H1 (cell line): ENCODE data around the gene BZW2. TPM values are rescaled to one million over a fixed set of nuclear protein-coding genes. Genes with fewer than 3 reads are reported as not detected.

ENCODE experiments used
- CTCF ChIA-PET: fragments of 300-600 bp; sonication (Branson Sonifier 250); formaldehyde crosslinking; loops from one replicate; lab custom pipeline; 2021; ENCODE audit not compliant: partially characterized antibody; lab: Charles Lee
- POLR2A ChIA-PET: fragments of 300-600 bp; sonication (Branson Sonifier 250); formaldehyde crosslinking; loops from one replicate; lab custom pipeline; 2021; ENCODE audit warnings: inconsistent platforms; ENCODE audit not compliant: partially characterized antibody; lab: Charles Lee
- DNase-seq, 2 experiments: peaks; one replicate each; pipeline versions ENCODE4 v3.0.0 to v3.0.0-alpha.2; 2010 to 2022; ENCODE audit warnings: low spot score in 2 of 2, low read depth in 1 of 2, mixed read lengths in 1 of 2
- FAIRE-seq: peaks from 2 replicates; lab custom pipeline; 2011; peaks lifted over from hg19 to GRCh38; lab: Jason Lieb, UNC
- H2AFZ ChIP-seq: 2 replicates; pipeline ENCODE4 v1.8.1; 2012; ENCODE audit warnings: low read length, inconsistent platforms
- H2AK5ac ChIP-seq: 2 replicates; pipeline ENCODE4 v1.6.1; 2013; ENCODE audit warnings: low read depth, low read length
- H2BK120ac ChIP-seq: replicated peaks from 2 replicates; pipeline ENCODE3; 2013; ENCODE audit warnings: low read depth, low read length, inconsistent platforms
- H2BK12ac ChIP-seq: 2 replicates; pipeline ENCODE4 v1.6.1; 2013; ENCODE audit warnings: low read depth, low read length
- H2BK15ac ChIP-seq: 2 replicates; pipeline ENCODE4 v1.6.1; 2013; ENCODE audit warnings: low read length
- H2BK20ac ChIP-seq: 2 replicates; pipeline ENCODE4 v1.6.1; 2013; ENCODE audit warnings: low read length
- H2BK5ac ChIP-seq: 2 replicates; pipeline ENCODE4 v1.6.1; 2013; ENCODE audit warnings: low read depth, low read length
- H3K14ac ChIP-seq: 2 replicates; pipeline ENCODE4 v1.6.1; 2013; ENCODE audit warnings: inconsistent platforms; ENCODE audit not compliant: insufficient read length
- H3K18ac ChIP-seq: 2 replicates; pipeline ENCODE4 v1.6.1; 2013; ENCODE audit warnings: low read length; ENCODE audit errors: extremely low read depth
- H3K23ac ChIP-seq: 2 replicates; pipeline ENCODE4 v1.6.1; 2013; ENCODE audit warnings: inconsistent platforms; ENCODE audit not compliant: insufficient read length
- H3K23me2 ChIP-seq: 2 replicates; pipeline ENCODE4 v1.6.1; 2013; ENCODE audit warnings: low read depth, low read length
- H3K27ac ChIP-seq: 2 replicates; pipeline ENCODE4 v1.6.1; 2011; ENCODE audit warnings: low read depth, low read length, inconsistent platforms
- H3K27me3 ChIP-seq, 4 experiments: replicated peaks in 1 of 4; 1 replicate in 1 of 4; 2 replicates in 3 of 4; pipeline versions ENCODE4 v1.6.1 to v1.8.1; 2011 to 2013; ENCODE audit warnings: low read length in 3 of 4, mild to moderate bottlenecking in 3 of 4, inconsistent platforms in 2 of 4, mixed read lengths in 2 of 4, moderate library complexity in 1 of 4; ENCODE audit not compliant: control insufficient read depth in 3 of 4, insufficient read depth in 3 of 4; ENCODE audit errors: extremely low read depth in 1 of 4
- H3K36me3 ChIP-seq, 4 experiments: 2 replicates each; pipeline versions ENCODE4 v1.6.1 to v1.8.1; 2011 to 2013; ENCODE audit warnings: mild to moderate bottlenecking in 4 of 4, low read length in 3 of 4, moderate library complexity in 2 of 4, control low read depth in 1 of 4, inconsistent platforms in 1 of 4; ENCODE audit not compliant: insufficient read depth in 4 of 4, control insufficient read depth in 2 of 4
- H3K4ac ChIP-seq: replicated peaks from 2 replicates; pipeline ENCODE3; 2013; ENCODE audit warnings: low read length, low read depth, mixed read lengths, inconsistent platforms; ENCODE audit not compliant: insufficient read length
- H3K4me1 ChIP-seq, 4 experiments: replicated peaks in 1 of 4; 1 replicate in 1 of 4; 2 replicates in 3 of 4; pipeline versions ENCODE4 v1.6.1 to v1.8.1; 2011 to 2013; ENCODE audit warnings: low read length in 3 of 4, inconsistent platforms in 2 of 4, mixed read lengths in 1 of 4; ENCODE audit not compliant: insufficient read depth in 4 of 4, control insufficient read depth in 3 of 4
- H3K4me2 ChIP-seq, 2 experiments: 2 replicates each; pipeline versions ENCODE4 v1.6.1 to v1.8.1; 2011 to 2013; ENCODE audit warnings: low read depth in 2 of 2, low read length in 2 of 2, control low read depth in 1 of 2, inconsistent platforms in 1 of 2, mild to moderate bottlenecking in 1 of 2; ENCODE audit not compliant: insufficient read depth in 1 of 2
- H3K4me3 ChIP-seq, 4 experiments: fragments of 200-600, 300-600 bp in 1 of 4; sonication (generic), shearing (Covaris generic), sonication (Bioruptor Twin) in 1 of 4; 2 replicates each; pipeline versions ENCODE4 v1.5.1 to v1.8.1; 2011 to 2016; ENCODE audit warnings: low read length in 4 of 4, low read depth in 3 of 4, control low read depth in 2 of 4, inconsistent platforms in 2 of 4, mild to moderate bottlenecking in 2 of 4, mixed read lengths in 1 of 4, moderate library complexity in 1 of 4; ENCODE audit not compliant: insufficient read depth in 2 of 4; ENCODE audit errors: extremely low read depth in 1 of 4
- H3K56ac ChIP-seq: replicated peaks from 2 replicates; pipeline ENCODE3; 2013; ENCODE audit warnings: low read depth, mild to moderate bottlenecking, mixed read lengths, low read length, inconsistent platforms; ENCODE audit not compliant: insufficient read length
- H3K79me1 ChIP-seq: 2 replicates; pipeline ENCODE4 v1.6.1; 2013; ENCODE audit warnings: low read depth, low read length, control low read depth
- H3K79me2 ChIP-seq, 2 experiments: 2 replicates each; pipeline versions ENCODE4 v1.6.1 to v1.8.1; 2012 to 2013; ENCODE audit warnings: low read length in 2 of 2, mild to moderate bottlenecking in 2 of 2, inconsistent platforms in 1 of 2; ENCODE audit not compliant: insufficient read depth in 2 of 2, control insufficient read depth in 1 of 2
- H3K9ac ChIP-seq, 4 experiments: replicated peaks in 1 of 4; 1 replicate in 1 of 4; 2 replicates in 3 of 4; pipeline versions ENCODE4 v1.6.1 to v1.8.1; 2011 to 2013; ENCODE audit warnings: low read depth in 3 of 4, low read length in 3 of 4, control low read depth in 2 of 4, mild to moderate bottlenecking in 2 of 4, moderate library complexity in 2 of 4, inconsistent platforms in 1 of 4; ENCODE audit errors: extremely low read depth in 1 of 4
- H3K9me3 ChIP-seq, 2 experiments: 2 replicates each; pipeline versions ENCODE4 v1.6.1 to v1.8.1; 2012 to 2013; ENCODE audit warnings: mild to moderate bottlenecking in 2 of 2, moderate library complexity in 2 of 2, control low read depth in 1 of 2, inconsistent platforms in 1 of 2, low read depth in 1 of 2, low read length in 1 of 2, mixed read lengths in 1 of 2; ENCODE audit not compliant: insufficient read depth in 2 of 2
- H4K20me1 ChIP-seq, 2 experiments: replicated peaks in 1 of 2; 2 replicates each; pipeline versions ENCODE3 to v1.8.1; 2011 to 2013; ENCODE audit warnings: inconsistent platforms in 2 of 2, low read length in 2 of 2, mild to moderate bottlenecking in 1 of 2; ENCODE audit not compliant: insufficient read depth in 2 of 2, control insufficient read depth in 1 of 2
- H4K5ac ChIP-seq: 2 replicates; pipeline ENCODE4 v1.6.1; 2013; ENCODE audit warnings: low read length, low read depth, mixed read lengths, inconsistent platforms; ENCODE audit not compliant: insufficient read length
- H4K8ac ChIP-seq: 2 replicates; pipeline ENCODE4 v1.8.0; 2013; ENCODE audit warnings: mild to moderate bottlenecking, moderate library complexity, low read length, inconsistent platforms; ENCODE audit not compliant: insufficient read depth; ENCODE audit errors: extremely low read depth
- H4K91ac ChIP-seq: replicated peaks from 2 replicates; pipeline ENCODE3; 2013; ENCODE audit warnings: low read length, mixed read lengths, inconsistent platforms; ENCODE audit not compliant: insufficient read length
- SP2 ChIP-seq: IDR thresholded peaks from 2 replicates; pipeline ENCODE4 v1.6.1; 2012; ENCODE audit warnings: mild to moderate bottlenecking, low read length, inconsistent platforms
- WGBS, 2 experiments: shearing (Covaris generic) in 1 of 2; methylation state at CpG; one replicate each; pipeline versions ENCODE4 v1.1.6 to v1.1.7; 2013 to 2015; ENCODE audit warnings: low lambda C conversion rate in 2 of 2, mixed read lengths in 2 of 2, inconsistent platforms in 1 of 2, low coverage in 1 of 2, missing lambda C conversion rate in 1 of 2; ENCODE audit not compliant: insufficient replicate concordance in 2 of 2, insufficient coverage in 1 of 2, insufficient read length in 1 of 2; ENCODE audit errors: extremely low coverage in 1 of 2, missing lambda C conversion rate in 1 of 2; 5-methylcytosine and 5-hydroxymethylcytosine counted together
- polyA plus RNA-seq, 7 experiments: library from polyadenylated mRNA; depleted of rRNA in 3 of 7; stranded (reverse) in 5 of 7; unstranded in 2 of 7; fragments of >200 nt in 5 of 7; fragments of 200-250 nt in 2 of 7; gene quantifications; 1 replicate in 5 of 7; 2 replicates in 1 of 7; 4 replicates in 1 of 7; pipeline versions ENCODE4 v1.2.1 to v1.2.3, GENCODE V29; 2011 to 2013; ENCODE audit warnings: missing spikeins in 2 of 7, mixed read lengths in 2 of 7
- total RNA-seq: library from RNA; stranded (reverse); fragmentation: NEBNext Ultra II Directional; extraction: Animal tissue kit (Norgen Biotek cat#: 25700); gene quantifications from 2 replicates; pipeline ENCODE4 v1.2.1, GENCODE V29; 2021

BZW2 gene
- total and polyA plus RNA-seq, 2 of the 8 experiments (the other 6 are each of a cell fraction or from before 2014, with no cell fraction given): 32.3 to 103 TPM

- Histone ChIP-seq H4K91ac (no peak overlapping the region), H2AK5ac (no peak overlapping the region), H3K23ac (no peak overlapping the region), H3K4me1 (no peaks in the 10 kb centered on the region), H3K79me1 (no peaks in the 10 kb centered on the region), H3K9ac (no peak overlapping the region), H4K8ac (no peak overlapping the region), H3K9me3 (no peaks in the 10 kb centered on the region), H2BK20ac (no peak overlapping the region), H3K36me3 (peaks cover 9 to 48% (median 35%) of the 10 kb centered on the region in 4 experiments), H3K4me2 (no peak overlapping the region), H3K56ac (no peak overlapping the region), H3K23me2 (no peaks in the 10 kb centered on the region), H3K4me3 (no peak overlapping the region), H4K5ac (no peak overlapping the region), H3K14ac (no peak overlapping the region), H2BK15ac (no peak overlapping the region), H4K20me1 (peaks cover 0 to 3% of the 10 kb centered on the region in 2 experiments), H2AFZ (no peak overlapping the region), H3K4ac (no peak overlapping the region), H2BK12ac (no peak overlapping the region), H3K79me2 (no peaks in the 10 kb centered on the region), H3K27ac (no peak overlapping the region), H3K18ac (no peak overlapping the region), H3K27me3 (no peaks in the 10 kb centered on the region), H2BK120ac (no peak overlapping the region), H2BK5ac (no peak overlapping the region)
- FAIRE-seq: no peak
- WGBS, 2 experiments: 92% methylated on average over 6 of the region's 6 CpGs; no CpG with 5 or more reads in 1 of the 2 experiments
- ChIA-PET POLR2A (no interaction called here), CTCF (interaction anchor here (0.5 to 3.0 kb wide), 22 partner anchors 10 to 1470 kb away, joined by 3 to 12 read pairs (median 4); no protein-coding TSS in a partner anchor)
- DNase-seq: no peak
- no peak for TF ChIP-seq SP2
Measured at GRCh38 chr7:16694806-16695205, 48.8 kb downstream of the BZW2 start.
